HG03103 (cell line): ENCODE results near the gene ABHD2.
"Not testable (repeated sequence)": the region's sequence is repeated elsewhere in the genome, so short reads cannot be mapped to it uniquely, and the experiment has no call there.

Source experiments
- ATAC-seq: cut with Tn5 transposase; IDR thresholded peaks from one replicate; pipeline ENCODE4 v1.9.1; 2021; ENCODE audit warnings: low read depth; ENCODE audit not compliant: unreplicated experiment

Gene ABHD2

DNA sequence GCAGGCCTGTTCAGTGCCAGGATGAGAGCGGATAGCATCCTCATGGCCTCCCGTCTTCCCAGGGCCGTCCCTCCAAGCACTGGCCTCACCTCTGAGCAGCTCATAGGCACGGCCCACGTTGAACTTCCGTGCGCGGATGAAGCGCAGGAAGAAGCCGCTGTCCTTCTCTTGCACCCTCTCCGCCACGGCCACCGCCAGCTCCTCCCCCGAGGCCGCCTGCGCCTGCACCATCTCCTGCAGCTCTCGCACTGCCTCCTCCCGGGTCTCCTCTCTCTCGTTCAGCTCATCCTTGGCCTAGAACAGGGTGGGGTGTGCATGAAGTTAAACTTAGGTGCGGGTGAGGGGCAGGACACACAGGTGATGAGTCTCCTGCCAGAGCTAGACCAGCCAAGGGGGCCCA is 128.8 kb downstream of the ABHD2 start:
- no peak for ATAC-seq

DNA sequence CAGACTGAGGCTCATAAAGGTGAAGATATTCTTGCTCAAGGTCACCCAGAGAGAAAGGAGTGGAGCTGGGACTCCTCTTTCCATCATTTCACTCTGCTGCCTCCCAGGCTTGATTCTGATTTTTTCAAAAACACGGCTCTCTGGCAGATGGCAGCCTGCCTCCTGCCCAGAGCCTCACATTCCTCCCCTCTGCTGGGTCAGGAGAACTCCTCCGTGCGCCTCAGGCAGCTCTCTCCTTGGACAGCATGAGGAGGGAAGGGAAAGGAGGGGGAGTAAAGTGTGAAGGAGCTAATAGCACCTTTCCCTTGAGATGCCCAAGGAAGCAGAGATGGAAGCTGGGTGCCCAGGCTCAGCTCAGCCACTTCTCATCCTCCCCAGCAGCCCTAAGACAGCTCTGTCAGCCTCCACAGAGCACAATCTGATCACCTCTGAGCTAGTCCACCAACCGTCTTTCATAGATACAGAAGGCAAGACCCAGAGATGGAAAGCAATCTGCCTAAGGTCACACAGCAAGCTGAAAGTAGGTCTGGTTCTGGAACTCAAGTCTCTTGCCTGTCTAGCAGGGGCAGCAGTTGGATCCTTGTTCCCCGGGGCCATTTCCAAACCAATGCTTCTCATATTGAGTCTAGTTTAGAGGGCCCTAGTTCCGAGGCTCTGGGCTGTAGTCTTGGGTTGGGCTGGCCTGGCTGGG is 129.6 kb downstream of the ABHD2 start:
- ATAC-seq: no peak

DNA sequence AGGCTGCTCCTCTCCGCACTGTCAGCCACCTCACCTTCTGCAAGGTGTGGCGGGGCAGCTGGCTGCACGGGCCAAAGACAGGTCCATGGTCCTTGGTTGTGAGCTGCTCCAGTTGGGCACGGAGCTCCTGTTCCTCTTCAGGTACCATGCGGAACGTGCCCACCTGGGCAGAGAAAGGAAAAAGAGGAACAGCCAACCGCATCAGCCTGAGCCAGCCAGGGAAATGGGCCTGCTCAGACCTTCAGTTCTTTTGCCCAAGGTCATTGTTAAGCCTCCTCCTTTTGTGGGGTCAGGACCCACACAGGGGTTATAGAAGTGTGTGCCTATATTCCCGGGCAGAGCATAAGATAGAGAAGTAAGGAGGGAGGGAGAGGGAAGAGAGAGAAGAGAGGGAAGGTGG is 130.3 kb downstream of the ABHD2 start:
- ATAC-seq: no peak

DNA sequence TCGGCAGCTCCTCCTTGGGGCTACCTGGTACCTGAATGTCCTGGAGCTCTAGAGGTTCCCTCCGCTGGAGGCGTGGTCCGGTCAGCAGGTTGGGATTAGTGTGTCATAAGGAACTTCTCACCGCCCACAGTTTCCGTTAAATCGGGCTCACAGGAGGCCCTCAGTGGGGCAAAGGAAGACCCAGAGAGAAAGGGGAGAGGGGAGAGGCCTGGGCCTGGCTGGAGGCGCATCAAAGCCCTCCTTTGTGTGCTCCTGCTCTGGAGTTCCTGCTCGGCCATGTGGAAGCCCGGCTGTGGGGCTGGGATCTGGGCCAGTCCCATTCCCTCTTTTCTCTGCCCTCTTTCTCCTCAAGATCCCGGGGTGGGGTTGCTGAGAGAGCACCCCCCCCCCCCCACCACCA is 133.3 kb downstream of the ABHD2 start, which contains the start of gene RLBP1:
RLBP1 (minus strand) TSS at position 37 of the 400 bp plus-strand sequence. CDS start 2,604 bp downstream, outside the sequence.
- ATAC-seq: no peak

DNA sequence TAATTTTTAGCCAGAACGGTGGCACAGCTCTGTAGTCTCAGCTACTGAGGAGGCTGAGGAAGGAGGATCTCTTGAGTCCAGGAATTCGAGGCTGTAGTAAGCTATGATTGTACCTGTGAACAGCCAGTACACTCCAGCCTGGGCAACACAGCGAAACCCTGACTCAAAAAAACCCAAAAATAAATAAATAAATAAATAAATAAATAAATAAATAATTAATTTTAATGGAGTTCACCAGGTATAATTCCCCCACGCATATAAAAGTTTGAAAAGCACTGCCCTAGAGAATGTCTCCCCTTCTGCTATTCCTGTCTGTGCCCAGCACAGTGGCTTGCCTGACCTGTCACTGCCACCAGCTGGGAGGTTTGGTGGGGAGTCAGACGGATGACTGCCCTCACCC is 137.3 kb downstream of the ABHD2 start:
- no peak for ATAC-seq

DNA sequence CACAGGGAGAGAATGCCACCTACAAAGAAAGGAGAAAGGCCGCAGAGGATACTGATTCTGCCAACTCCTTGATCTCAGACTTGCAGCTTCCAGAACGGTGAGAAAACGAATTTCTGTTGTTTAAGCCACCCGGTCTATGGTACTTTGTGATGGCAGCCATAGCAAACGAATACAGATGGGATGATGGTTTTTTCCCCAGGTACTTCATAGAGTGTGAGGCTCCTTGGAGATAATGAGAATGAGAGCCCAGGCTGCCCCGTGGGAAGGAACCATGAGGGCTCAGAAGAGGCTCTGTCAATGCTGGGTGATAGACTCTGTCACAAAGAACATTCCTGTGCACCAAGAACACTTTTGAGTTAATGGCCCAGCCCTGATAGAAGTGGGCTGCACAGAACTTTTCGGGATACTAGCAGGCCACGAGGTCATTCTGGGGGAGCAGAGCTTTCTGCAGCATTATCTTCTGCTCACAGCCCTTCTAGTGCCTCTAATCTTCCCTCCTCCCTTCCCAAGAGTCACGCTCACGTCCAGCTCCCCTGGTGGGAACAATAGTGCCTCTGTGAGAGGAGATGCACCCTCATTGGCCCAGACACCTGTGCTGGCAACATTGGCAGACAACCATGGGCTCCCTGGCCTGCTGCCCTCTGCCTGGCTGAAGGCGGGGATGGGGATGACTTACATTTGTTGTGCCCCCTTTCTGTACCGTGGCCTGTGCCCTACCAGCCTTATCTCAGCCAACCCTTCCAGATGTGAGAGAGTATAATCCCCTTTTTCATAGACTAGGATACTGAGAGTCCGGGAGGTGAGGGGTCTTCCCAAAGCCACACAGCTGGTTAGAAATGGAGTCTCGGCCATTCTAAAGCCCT is 138.3 kb downstream of the ABHD2 start:
- no peak for ATAC-seq

DNA sequence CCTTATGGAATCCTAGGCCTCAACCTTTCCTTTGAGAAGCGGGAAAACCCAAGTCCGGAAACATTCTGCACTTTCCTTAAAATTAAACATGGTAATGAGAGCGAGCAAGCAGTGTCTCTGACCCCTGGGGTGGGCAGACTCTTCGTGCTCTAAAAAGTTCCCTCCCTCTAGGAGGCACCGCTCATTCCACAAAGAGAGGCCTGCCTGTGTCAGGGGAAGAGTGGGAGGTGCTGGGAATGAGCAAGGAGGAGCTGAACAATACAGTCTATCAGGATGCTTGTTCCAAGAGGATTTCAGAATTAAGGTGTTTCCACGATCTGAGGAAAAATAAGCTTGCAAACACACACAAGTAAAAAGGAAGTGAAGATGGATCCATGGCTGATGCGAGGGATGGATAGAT is 139.2 kb downstream of the ABHD2 start:
- ATAC-seq: no peak

DNA sequence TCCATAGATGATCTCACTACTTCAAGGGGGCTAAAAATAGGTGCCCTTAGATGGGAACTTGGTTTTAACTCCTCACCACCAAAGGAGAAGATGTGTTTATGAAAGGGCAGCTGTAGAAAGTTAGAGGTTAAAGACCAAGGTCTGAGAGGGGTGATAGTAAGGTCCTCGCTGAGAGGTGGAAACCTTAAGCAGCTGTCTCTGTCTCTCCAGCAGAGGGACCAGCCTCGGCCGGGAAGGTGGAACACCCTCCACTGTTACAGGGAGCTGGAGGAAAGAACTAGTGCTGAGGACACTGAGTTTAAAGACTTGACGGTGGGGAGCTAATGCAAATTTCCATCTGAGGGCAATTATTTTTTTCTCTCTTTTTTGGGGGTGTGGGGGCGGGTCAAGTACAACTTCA is 142.0 kb downstream of the ABHD2 start:
- no peak for ATAC-seq

DNA sequence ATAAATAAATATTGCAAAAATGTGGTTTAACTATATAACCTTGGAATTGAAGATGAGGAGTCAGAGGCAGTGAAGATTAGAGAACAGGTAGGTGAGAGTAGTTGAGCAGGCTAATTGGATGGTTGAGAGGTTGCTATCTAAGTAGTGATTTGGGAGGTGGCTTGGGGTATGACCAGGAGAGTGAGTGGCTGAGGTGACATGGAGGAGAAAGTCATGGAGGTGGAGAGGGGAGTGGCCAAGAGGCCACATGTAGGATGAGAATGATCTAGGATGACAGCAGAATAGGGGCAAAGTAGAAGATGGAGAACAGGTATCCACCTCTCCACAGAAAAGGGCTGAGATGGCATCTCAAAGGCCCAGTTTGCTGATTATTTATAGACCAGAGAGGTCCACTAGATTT is 143.6 kb downstream of the ABHD2 start:
- ATAC-seq: no peak

DNA sequence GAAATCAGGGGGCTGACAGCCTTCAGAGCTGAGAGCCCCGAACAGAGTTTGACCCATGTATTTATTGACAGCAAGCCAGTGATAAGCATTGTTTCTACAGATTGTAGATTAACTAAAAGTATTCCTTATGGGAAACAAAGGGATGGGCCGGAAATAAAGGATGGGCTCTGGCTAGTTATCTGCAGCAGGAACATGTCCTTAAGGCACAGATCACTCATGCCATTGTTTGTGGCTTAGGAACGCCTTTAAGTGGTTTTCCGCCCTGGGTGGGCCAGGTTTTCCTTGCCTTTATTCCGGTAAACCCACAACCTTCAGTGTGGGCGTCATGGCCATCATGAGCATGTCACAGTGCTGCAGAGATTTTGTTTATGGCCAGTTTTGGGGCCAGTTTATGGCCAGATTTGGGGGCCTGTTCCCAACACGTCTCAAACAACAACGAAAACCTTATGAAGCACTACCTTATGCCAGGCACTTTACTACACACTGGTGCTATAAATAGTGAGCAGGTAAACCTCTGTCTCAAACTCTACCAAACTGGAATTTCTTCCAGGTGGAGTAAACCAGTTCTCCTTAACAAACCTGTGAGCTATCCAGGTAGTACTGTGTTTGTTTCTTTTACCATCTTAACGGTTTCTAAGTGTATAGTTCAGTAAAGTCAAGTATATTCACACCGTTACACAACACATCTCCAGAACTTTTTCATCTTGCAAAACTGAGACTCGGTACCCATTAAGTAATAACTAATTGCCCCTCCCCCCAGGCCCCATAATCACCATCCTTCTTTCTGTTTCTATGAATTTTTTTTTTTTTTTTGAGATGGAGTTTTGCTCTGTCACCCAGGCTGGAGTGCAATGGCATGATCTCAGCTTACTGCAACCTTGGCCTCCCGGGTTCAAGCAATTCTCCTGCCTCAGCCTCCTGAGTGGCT is 151.9 kb downstream of the ABHD2 start:
- not testable (repeated sequence) for ATAC-seq

DNA sequence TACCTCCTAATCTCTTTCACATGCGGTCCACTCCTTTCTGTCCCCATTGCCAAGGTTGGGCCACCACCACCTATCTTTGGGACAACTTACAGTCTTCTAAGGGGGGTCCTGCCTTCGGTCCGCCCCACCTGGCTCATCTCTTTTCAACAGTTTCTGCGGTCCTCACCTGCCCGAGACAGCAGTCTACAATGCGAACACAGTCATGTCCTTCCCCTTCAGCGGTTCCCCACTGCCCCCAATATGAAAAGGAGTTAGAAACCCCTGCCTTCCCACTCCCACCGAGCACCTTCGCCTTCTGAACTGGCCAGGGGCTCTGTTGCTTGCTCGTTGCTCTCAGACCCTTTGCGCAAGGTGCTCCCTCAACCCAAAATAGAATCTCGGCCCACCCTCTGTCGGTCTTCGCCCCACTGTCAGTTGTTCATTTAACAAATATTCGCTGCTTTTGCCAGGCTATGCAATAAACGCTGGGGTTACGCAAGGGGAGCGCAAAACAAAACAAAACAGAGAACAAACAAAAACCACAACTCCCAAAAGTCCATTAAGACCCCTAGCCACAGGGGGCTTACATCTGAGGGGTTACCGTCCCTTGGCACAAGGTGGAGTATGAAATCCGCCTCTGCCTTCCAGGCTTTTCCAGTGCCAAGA is 154.9 kb downstream of the ABHD2 start:
- no peak for ATAC-seq

DNA sequence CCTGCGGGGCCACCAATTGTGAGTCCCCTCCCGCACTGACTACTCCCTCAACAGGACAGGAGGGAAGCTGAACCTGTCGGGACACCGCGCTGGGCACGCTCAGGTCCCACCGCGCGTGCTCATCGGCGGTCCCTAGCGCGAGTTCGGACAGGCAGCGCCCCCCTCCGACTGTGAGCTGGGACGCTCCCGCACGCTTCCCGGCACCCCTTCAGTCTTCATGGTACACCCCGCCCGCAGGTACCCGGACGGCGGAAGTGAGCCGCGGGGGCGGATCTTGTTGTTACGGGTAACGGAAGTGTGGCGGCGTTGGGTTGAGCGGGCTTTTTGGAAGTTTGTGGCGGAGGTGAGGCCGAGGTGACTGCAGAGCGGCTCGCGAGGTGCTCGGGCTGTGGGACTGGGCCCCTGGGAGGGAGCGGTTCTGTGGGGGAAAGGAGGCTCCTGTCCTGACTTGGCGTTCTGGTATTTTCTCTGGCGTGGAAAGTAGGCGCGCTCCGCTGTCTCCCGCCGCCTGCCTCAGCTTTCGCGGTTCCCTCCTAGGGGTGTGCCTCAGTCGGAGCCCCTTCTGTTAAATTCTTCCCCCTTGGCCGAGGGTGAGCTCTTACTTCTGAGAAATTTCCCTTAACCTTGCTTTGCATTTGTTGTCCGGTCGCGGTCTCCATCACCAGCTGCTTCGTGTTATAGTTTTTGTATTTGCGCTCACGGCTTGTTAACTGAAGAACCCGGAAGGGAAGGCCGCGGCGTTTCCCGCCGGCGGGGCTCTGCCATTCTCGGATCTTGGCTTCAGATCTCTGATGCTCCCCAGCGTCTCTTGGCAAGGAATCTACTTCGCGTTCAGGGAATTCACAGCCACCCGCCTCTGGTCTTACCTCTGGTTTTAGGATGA is 155.7 kb downstream of the ABHD2 start, which contains the start of gene FANCI:
FANCI (plus strand) TSS at position 289 of the 883 bp plus-strand sequence. CDS start 3,669 bp downstream, outside the sequence.
- ATAC-seq: peak; percentile 88

DNA sequence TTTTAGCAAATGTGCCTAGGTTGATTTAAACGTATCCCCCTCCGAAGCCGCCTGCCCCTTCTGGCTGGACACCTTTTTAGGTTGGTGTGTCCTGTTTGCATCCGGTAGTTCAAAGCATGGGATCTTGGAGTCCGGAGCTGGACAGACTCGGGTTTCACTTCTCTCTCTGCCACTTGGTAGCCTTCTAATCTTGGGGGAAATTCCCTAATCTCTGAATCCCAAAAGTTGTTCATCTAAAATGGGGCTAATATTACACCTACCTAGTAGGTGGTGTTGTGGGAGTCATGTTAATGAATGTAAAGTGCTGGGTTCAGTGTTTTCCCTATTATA is 156.3 kb downstream of the ABHD2 start:
- peak; percentile 29 for ATAC-seq

DNA sequence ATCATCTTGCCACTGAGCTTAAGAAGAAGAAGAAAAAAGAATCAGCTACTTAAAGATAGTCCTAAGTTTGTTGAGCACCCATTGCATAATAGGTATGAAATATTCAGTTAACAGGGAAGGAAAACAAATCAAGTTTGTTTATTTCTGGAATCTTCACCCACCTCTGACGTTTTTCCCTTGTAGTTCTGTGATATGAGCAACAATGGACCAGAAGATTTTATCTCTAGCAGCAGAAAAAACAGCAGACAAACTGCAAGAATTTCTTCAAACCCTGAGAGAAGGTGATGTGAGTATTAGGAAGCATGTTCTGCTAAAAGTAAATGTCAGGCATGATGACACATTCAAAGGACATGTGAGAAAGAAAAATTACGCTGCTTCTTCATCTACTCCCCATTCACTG is 159.2 kb downstream of the ABHD2 start:
- ATAC-seq: no peak

DNA sequence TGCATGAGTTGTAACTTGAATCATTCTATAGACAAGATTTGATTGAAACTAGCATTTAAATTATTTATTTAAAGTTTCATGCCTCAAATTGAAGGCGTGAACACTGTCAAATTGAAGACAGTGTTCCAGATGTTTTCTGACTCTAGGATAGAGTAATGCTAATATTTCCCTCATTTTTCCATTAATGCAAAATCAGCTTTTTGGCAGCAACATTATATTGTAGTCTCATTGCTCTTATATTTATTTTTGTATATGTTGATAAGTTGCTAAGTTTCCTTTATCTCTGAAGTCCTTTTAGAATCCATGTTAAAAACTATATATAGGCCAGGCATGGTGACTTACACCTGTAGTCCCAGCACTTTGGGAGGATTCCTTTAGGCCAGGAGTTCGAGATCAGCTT is 160.3 kb downstream of the ABHD2 start:
- ATAC-seq: no peak

DNA sequence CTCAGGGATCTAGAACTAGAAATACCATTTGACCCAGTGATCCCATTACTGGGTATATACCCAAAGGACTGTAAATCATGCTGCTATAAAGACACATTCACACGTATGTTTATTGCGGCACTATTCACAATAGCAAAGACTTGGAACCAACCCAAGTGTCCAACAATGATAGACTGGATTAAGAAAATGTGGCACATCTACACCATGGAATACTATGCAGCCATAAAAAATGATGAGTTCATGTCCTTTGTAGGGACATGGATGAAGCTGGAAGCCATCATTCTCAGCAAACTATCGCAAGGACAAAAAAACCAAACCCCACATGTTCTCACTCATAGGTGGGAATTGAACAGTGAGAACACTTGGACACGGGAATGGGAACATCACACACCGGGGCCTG is 161.9 kb downstream of the ABHD2 start:
- ATAC-seq: not testable (repeated sequence)
